ENCODE measurements around the gene RFXANK.
A peak's percentile ranks its signal among the peaks of the same experiment; 100 is the strongest.
"Not testable (repeated sequence)": the region's sequence is repeated elsewhere in the genome, so short reads cannot be mapped to it uniquely, and the experiment has no call there.

Gene RFXANK
- total RNA-seq, result 22.3 reads per million, percentile 49 among the genes with 10 or more reads in this experiment

GRCh38 chr19:19192078-19192882 is at the start of gene RFXANK, which contains the start of gene BORCS8:
TSS of gene RFXANK (plus strand) at chr19:19192258. CDS start at chr19:19193947, 1,689 bp downstream.
TSS of gene BORCS8 (minus strand) at chr19:19192152. CDS start at chr19:19192117, 35 bp downstream.
- peak; percentile 98 for DNase-seq

DNA sequence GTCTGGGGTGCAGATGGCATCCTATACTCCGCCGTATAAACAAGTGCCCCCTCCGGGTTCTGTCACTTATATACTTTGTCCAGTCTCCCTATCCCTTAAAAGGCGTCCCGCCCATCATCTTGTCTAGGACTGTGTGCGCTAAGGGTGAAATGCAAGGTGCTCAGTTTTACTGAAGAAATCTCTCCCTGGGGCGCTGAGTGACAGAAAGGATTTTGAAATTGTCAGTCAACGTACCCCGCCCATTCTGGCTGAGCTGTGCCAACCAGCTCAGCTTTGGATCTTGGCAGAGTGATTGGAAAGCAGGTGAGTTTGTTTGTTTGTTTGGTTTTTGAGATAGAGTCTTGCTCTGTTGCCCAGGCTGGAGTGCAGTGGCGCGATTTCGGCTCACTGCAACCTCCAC is 49.7 kb upstream of the RFXANK start:
- no peak for DNase-seq

- no peak for DNase-seq
Observed at GRCh38 chr19:19145281-19145680, 46.8 kb upstream of the RFXANK start.

GRCh38 chr19:19145684-19146608 is 46.1 kb upstream of the RFXANK start:
- DNase-seq, result peak; percentile 80

DNA sequence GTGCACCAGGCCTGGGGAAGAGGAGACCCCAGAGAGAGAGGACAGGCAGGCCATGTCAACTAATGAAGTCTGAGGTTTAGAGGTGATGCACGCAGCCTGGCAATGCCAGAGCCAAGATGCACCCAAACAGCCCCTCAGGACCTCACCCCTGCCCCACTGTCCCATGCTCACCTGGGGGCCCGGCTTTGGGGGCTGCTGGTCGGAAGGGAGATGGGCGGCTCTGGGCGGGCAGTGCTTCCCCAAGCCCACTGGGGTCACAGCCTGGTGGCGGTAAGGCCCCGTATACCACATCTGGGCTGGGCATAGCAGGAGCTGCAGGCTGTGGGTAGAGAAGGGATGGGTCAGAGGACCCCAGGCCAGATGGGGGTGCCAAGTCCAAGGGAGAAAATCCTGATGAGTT is 45.2 kb upstream of the RFXANK start:
- no peak for DNase-seq

GRCh38 chr19:19147344-19147743 is 44.7 kb upstream of the RFXANK start:
- no peak for DNase-seq

GRCh38 chr19:19148504-19148903 is 43.6 kb upstream of the RFXANK start:
- not testable (repeated sequence) for DNase-seq

DNA sequence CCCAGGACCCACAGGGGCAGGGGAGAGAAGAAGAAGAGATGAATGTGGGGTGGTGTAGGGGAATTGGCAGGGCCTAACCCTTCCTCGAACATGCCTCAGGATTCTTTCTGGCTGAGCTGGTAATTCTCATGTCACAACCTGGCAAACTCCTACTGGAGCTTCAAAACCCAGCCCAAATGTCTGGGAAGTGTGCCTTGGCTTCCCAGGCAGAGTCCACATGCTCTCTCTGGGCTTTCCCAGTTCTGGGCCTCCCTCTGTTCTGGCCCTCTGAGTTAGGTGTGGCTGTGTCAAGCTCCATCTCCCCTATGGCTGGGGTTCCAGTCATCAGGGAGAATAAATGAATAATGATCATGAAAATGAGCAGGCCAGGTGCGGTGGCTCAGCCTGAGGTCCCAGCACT is 42.6 kb upstream of the RFXANK start:
- no peak for DNase-seq

- no peak for DNase-seq
Observed at GRCh38 chr19:19151418-19151817, 40.6 kb upstream of the RFXANK start.

DNA sequence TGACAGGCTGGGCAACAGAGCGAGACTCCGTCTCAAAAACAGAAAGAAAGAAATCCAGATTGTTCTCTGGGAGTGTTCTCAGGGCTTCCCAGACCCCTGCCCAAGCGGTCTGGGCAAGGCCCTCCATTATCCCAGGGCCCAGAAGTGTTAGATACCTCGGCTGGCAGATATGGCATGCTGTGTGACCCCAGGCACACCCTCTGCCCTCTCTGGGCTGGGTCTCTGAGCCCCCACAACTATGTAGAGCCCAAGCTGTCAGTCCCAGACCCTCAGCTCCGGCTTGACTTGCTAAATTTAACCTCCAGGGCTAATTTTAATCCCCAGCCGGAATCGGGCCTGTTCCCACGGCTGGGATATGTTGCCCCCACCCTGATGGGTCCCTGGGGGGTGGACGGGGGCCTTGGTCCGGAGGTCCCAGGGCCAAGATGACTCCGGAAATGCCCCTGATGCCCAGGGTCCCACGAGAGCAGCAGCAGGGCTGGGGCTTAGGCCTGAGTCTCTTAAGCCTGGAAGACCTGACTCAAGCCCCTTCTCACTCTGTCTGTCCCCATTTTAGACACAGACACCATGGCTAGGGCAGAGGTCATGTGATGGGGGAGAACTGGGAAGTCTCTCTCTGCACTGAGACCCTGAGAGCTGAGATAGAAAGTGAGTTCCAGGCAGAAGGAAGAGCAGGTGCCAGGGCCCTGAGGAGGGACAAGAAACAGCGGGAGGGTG is 39.2 kb upstream of the RFXANK start:
- no peak for DNase-seq

DNA sequence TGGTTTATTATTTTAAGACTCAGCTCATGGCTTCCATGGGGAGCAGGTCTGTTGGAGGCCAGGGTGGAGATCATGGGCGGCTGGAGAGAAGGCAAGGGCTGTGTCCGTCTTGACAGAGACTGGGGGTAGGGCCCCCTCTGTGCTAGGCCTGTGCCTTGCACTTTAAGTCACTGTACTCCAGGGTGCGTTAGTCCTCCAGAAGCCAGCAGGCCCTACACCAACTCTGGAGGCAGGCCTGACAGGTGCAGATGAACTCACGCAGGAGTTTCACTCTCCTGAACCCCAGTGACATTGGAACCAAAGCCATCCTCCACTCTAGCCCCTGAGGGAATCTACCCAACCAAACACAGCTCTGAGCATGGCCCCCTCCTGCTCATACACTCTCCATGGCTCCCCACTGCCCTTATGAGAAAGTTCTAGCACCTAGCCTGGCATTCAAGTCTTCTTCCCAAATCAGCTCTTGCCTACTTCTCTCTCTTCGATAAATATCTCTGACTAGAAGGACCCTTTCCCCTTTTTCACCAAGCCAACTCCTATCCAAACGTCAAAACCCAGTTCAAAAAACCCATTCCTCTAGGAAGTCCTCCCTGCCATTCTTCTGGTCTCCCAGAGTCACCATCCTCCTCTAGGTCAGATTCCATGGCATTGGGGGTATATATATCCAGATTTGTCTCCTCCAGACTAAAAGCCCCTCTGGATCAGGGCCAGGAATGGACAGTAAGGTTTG is 37.1 kb upstream of the RFXANK start:
- no peak for DNase-seq

- no peak for DNase-seq
Observed at GRCh38 chr19:19155495-19156219, 36.4 kb upstream of the RFXANK start.

DNA sequence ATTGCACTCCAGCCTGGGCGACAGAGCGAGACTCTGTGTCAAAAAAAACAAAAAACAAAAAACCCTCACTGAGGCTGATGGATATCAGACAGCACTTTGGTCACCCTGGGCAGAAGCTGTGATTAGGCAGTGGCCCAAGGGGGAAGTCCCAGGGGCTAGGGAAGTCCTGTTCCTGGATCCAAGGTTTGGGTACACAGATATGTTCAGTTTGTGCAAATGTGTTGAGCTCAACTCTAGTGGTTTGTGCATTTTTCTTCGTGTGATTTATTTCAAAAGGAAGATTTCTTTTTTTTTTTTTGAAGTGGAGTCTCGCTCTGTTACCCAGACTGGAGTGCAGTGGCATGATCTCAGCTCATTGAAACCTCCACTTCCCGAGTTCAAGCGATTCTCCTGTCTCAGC is 34.2 kb upstream of the RFXANK start:
- no peak for DNase-seq

GRCh38 chr19:19159534-19159933 is 32.5 kb upstream of the RFXANK start:
- DNase-seq, result no peak

DNA sequence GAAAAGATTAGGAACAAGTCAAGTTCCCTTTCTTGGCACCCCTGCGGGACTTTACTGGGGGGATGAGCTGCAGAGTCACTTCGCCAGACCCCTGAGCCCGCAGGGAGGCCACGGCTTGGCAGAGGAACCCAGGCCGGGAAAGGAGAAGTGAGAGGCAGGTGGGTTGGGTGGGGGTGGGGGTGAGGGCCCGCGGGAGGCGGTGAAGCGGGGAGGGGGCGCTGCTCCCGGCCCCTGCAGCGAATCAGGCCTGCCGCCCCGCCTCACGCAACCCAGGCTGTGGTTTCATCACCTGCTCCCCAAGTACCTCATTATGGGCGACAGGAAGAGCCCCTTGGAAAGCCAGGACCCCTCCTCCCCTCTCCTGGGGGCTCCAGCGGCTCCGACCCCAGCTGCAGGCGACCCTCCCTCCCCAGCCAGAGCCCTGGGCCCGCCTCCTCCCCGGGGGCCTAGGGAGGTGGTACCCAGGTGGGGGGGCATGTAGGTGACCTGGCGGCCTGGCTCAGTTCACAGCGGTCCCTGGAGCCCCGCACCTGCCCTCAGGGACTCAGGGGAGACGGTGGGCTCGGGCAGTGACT is 31.5 kb upstream of the RFXANK start:
- DNase-seq, result no peak

DNA sequence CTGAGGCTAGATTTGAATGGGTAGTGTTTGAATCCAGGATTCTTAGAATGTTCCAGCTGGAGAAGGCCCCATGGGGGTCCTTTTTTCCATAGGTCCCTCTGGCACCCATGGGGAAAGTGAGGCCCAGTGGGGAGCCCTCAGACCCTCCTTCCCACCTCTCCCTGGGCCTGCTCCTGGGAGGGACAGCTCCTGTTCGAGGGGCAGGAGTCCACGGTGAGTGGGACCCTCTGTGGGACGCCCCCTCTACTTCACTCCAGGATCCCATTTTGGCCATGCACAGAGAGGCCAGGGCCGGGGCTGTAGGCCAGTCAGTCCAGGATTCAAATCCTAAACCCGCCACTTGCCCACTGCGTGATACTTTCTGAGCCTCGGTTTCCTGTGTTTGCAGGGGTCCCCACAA is 29.6 kb upstream of the RFXANK start:
- DNase-seq, result no peak

DNA sequence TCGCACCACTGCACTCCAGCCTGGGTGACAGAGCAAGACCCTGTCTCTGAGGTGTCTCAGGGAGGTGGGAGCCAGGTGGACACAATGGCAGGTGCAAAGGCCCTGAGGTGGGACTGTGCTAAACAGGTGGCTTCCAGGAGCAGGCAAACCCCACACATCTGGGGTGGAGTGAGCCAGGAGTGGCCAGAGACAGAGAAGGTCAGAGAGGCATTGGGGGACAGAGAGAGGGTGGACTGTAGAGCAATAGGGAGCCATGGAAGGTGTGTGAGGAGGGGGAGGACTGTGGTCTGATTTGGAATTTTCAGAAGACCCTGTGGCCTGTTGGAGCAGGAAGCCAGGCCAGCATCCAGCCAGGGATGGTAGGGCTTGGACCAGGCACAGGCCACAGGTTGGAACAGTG is 26.7 kb upstream of the RFXANK start:
- DNase-seq, result no peak

GRCh38 chr19:19167612-19168011 is 24.4 kb upstream of the RFXANK start:
- DNase-seq, result no peak

DNA sequence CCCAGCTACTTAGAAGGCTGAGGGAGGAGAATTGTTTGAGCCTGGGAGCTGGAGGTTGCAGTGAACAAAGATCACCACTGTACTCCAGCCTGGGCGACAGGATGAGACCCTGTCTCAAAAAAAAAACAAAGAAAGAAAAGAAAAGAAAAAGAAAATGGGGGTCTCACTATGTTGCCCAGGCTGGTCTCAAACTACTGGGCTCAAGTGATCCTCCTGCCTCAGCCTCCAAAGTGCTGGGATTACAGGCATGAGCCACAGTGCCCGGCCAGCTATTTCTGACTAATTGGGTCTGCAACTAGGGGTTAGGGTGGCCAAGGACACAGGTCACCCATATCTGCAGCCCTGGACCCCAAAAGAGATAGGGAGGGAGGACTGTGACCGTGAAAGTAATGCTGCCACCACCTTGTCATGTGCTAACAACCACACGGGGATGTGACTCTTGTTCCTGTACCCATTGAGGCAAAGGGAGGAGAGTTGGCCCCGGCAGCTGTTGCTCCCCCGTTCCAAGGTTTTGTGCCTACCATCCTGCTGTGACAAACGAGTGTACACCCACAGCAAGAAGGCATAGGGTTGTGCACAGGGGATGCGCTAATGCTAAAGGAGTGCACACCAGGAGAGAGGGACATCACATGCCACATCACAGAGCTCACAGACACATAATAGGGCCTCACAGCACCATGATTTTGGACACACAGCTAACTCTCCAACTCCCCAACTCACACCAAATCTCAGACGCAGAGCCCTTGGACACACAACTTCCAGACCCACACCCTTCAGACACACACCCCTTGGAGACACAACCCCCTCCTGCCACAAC is 22.6 kb upstream of the RFXANK start:
- no peak for DNase-seq
